Uterus (tissue), 4 donors: Measurements from ENCODE around the gene ARSI. TPM values are rescaled to one million over a fixed set of nuclear protein-coding genes. Genes with fewer than 3 reads are reported as not detected.

Experiments
- DNase-seq, 2 donors: peaks; one replicate each; pipeline ENCODE4 v3.0.0-alpha.2; 2019 to 2020
- H3K27ac ChIP-seq, 2 donors: fragments of 200-600 bp; sonication (generic); 1 replicate in 1 of 2; 2 replicates in 1 of 2; pipeline ENCODE4 v1.5.1; 2016 to 2018
- H3K27me3 ChIP-seq, 2 donors: fragments of 200-600 bp; sonication (generic); one replicate each; pipeline ENCODE4 v1.5.1; 2018 to 2019; ENCODE audit warnings: control low read depth in 1 of 2
- H3K36me3 ChIP-seq, 2 donors: fragments of 200-600 bp; sonication (generic); one replicate each; pipeline ENCODE4 v1.5.1; 2019; ENCODE audit warnings: control low read depth in 1 of 2
- H3K4me1 ChIP-seq, 2 donors: fragments of 200-600 bp; sonication (generic); one replicate each; pipeline ENCODE4 v1.5.1; 2018 to 2019; ENCODE audit warnings: control low read depth in 1 of 2
- H3K4me3 ChIP-seq, 2 donors: fragments of 200-600 bp; sonication (generic); 1 replicate in 1 of 2; 2 replicates in 1 of 2; pipeline ENCODE4 v1.5.1; 2018 to 2019; ENCODE audit warnings: mild to moderate bottlenecking in 1 of 2
- H3K9me3 ChIP-seq, 2 donors: fragments of 200-600 bp; sonication (generic); one replicate each; pipeline ENCODE4 v1.5.1; 2019; ENCODE audit warnings: control low read depth in 1 of 2
- CTCF ChIP-seq, 4 experiments: fragments of 200-600 bp in 2 of 4; fragments of 450-650 bp in 2 of 4; sonication (generic) in 2 of 4; IDR thresholded peaks; one replicate each; pipeline ENCODE4 v1.5.1; 2016 to 2019; ENCODE audit warnings: antibody characterized with exemption in 4 of 4, mild to moderate bottlenecking in 2 of 4, moderate library complexity in 1 of 4
- POLR2A ChIP-seq, 2 donors: fragments of 450-650 bp; IDR thresholded peaks; one replicate each; pipeline ENCODE4 v1.6.1; 2016; ENCODE audit warnings: antibody characterized with exemption in 2 of 2, mild to moderate bottlenecking in 1 of 2, moderate library complexity in 1 of 2
- intact Hi-C: fragments of 100-400 bp; cut with DNase I; formaldehyde crosslinking; loops from one replicate; pipeline ENCODE4 v1.15.1; 2023; ENCODE audit warnings: low total_unique reads
- total RNA-seq, 4 donors: library from RNA; depleted of rRNA in 3 of 4; stranded (reverse); fragments of >200 nt in 3 of 4; gene quantifications; one replicate each; pipeline versions ENCODE4 v1.1.0 to v1.2.4, GENCODE V29; 2014 to 2023
- donor health status: DM: yes; HTN: yes; CAD: no.

ARSI gene
- total RNA-seq, 4 donors from 2014 or later, result 4.3 to 15.1 (median 5.7) TPM

GRCh38 chr5:150272531-150272930 is 30.2 kb downstream of the ARSI start:
- Histone ChIP-seq H3K9me3 (no peaks in the 10 kb centered on the region), H3K4me1 (no peaks in the 10 kb centered on the region), H3K27ac (no peak overlapping the region), H3K27me3 (no peaks in the 10 kb centered on the region), H3K4me3 (no peak overlapping the region), H3K36me3 (no peaks in the 10 kb centered on the region)
- DNase-seq, result no peak
- intact Hi-C loops, result loop anchor here (10.0 kb wide), 1 partner anchor 72 kb away; no protein-coding TSS in a partner anchor
- no peak for TF ChIP-seq POLR2A (IDR thresholded peaks at IDR 0.05)
- TF ChIP-seq CTCF (IDR thresholded peaks at IDR 0.05), result peak; percentile 8 to 33 (median 30)

- Histone ChIP-seq H3K4me1 (no peaks in the 10 kb centered on the region), H3K9me3 (no peaks in the 10 kb centered on the region), H3K36me3 (no peaks in the 10 kb centered on the region), H3K27ac (no peak overlapping the region), H3K4me3 (no peak overlapping the region), H3K27me3 (no peaks in the 10 kb centered on the region)
- DNase-seq, result no peak
- TF ChIP-seq CTCF (IDR thresholded peaks at IDR 0.05) (no peak), POLR2A (IDR thresholded peaks at IDR 0.05) (no peak)
- intact Hi-C loops, result loop anchor here (10.0 kb wide), 1 partner anchor 73 kb away; no protein-coding TSS in a partner anchor
These were observed 30.8 kb downstream of the ARSI start for GRCh38 chr5:150271923-150272322.

- TF ChIP-seq CTCF (IDR thresholded peaks at IDR 0.05) (no peak), POLR2A (IDR thresholded peaks at IDR 0.05) (no peak)
- no peak for DNase-seq
- intact Hi-C loops, result loop anchor here (10.0 kb wide), 1 partner anchor 74 kb away; no protein-coding TSS in a partner anchor
- Histone ChIP-seq H3K4me1 (no peaks in the 10 kb centered on the region), H3K27me3 (no peaks in the 10 kb centered on the region), H3K36me3 (no peaks in the 10 kb centered on the region), H3K9me3 (no peaks in the 10 kb centered on the region), H3K4me3 (no peak overlapping the region), H3K27ac (no peak overlapping the region)
These were observed 31.4 kb downstream of the ARSI start for GRCh38 chr5:150271296-150271692.

GRCh38 chr5:150270541-150271295 is 32.0 kb downstream of the ARSI start:
- no peak overlapping the region for H3K27ac ChIP-seq
- DNase-seq, result no peak
- no peak overlapping the region for H3K4me3 ChIP-seq
- no peaks in the 10 kb centered on the region for H3K4me1 ChIP-seq
- intact Hi-C loops, result loop anchor here (10.0 kb wide), 1 partner anchor 74 kb away; no protein-coding TSS in a partner anchor
- H3K9me3 ChIP-seq, result no peaks in the 10 kb centered on the region
- H3K36me3 ChIP-seq, result no peaks in the 10 kb centered on the region
- TF ChIP-seq POLR2A (IDR thresholded peaks at IDR 0.05), result no peak
- TF ChIP-seq CTCF (IDR thresholded peaks at IDR 0.05), result no peak
- H3K27me3 ChIP-seq, result no peaks in the 10 kb centered on the region

- Histone ChIP-seq H3K4me1 (no peaks in the 10 kb centered on the region), H3K36me3 (no peaks in the 10 kb centered on the region), H3K27ac (no peak overlapping the region), H3K4me3 (no peak overlapping the region), H3K9me3 (no peaks in the 10 kb centered on the region), H3K27me3 (no peaks in the 10 kb centered on the region)
- DNase-seq, result no peak
- no peak for TF ChIP-seq POLR2A (IDR thresholded peaks at IDR 0.05)
- no peak for TF ChIP-seq CTCF (IDR thresholded peaks at IDR 0.05)
- intact Hi-C loops, result no loop called here
These were observed 35.8 kb downstream of the ARSI start for GRCh38 chr5:150266871-150267291.
